ENCODE measurements around the gene THEMIS. TPM values are rescaled to one million over a fixed set of nuclear protein-coding genes. Genes with fewer than 3 reads are reported as not detected.
"Not testable (repeated sequence)": the region's sequence is repeated elsewhere in the genome, so short reads cannot be mapped to it uniquely, and the experiment has no call there.

Gene THEMIS
- total RNA-seq, 1 donor from 2014 or later, result not detected

DNA sequence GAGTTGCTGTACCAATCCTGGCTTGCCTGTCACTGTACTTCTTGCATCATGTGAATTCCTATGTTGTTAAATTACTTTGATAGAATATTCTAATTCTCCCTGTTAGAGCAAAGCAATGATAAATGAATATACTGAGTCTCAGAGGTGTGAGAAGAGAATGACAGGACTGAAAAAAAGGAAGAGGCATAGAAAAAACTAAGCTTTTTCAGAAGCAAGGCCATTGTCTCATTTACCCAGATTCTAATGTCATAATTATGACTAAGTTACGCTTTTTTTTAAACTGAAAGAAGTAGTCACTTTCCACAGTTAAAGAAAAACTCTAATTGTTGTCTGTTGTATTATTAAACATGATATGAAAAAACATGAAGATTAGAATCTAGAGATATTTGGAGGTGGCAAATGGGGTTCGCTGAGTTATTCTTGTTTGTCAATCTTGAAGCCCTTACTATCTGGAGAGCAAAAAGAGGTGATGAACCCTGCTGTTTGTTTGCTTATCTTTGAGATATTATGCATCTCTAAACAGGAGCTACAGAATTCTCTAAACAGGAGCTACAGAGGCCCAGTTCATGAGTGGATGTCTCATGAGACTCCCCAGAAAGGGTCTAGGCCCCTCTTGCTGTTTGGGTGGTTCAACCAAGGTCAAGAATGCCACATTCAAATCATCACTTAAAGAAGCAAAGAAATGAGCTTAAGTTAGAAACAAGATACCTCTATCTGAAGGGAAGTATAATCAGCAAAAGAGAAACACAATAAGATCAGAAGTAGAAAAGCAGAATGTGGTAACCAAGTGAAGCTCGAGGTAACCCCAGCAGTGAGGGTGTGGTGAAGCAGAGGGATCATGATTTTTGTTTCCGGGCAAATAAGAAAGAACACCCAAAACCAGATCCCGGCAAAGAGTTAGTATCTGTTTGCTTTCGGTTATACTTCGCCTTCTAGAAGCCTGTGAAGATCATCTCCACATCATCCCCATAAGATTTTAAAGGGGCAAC, 33.3 kb upstream of the THEMIS start:
- TF ChIP-seq, protein P1, sequence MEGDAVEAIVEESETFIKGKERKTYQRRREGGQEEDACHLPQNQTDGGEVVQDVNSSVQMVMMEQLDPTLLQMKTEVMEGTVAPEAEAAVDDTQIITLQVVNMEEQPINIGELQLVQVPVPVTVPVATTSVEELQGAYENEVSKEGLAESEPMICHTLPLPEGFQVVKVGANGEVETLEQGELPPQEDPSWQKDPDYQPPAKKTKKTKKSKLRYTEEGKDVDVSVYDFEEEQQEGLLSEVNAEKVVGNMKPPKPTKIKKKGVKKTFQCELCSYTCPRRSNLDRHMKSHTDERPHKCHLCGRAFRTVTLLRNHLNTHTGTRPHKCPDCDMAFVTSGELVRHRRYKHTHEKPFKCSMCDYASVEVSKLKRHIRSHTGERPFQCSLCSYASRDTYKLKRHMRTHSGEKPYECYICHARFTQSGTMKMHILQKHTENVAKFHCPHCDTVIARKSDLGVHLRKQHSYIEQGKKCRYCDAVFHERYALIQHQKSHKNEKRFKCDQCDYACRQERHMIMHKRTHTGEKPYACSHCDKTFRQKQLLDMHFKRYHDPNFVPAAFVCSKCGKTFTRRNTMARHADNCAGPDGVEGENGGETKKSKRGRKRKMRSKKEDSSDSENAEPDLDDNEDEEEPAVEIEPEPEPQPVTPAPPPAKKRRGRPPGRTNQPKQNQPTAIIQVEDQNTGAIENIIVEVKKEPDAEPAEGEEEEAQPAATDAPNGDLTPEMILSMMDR (IDR thresholded peaks at IDR 0.05), result no peak
- intact Hi-C loops (cut with DNase I), result no loop called here

DNA sequence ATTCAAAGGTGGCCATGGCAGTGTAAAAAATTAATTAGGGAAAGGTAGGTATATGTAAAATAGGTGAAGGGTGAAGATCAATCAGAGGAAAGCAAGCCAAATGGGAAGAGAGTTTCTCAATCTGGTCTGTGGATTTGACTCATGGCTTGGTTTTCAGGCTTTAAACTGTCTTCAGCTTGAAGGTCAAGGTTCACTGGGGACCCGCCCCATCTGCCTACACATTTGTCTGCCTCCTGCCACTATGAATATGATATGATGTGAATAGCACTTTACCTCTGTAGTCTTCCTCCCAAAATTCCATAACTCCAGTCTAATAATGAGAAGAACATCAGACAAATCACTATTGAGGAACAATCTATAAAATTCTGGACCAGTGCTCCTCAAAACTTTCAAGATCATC, 32.3 kb upstream of the THEMIS start:
- Histone ChIP-seq H3K9me3 (no peaks in the 10 kb centered on the region), H3K36me3 (no peaks in the 10 kb centered on the region), H3K4me3 (no peak overlapping the region), H3K4me1 (no peaks in the 10 kb centered on the region), H3K27me3 (no peaks in the 10 kb centered on the region), H3K27ac (no peak overlapping the region)
- DNase-seq (ENCODE audit: low spot score in 2 of 2), result no peak
- TF ChIP-seq, protein P1 (IDR thresholded peaks at IDR 0.05), result no peak
- intact Hi-C loops (cut with DNase I), result no loop called here

More for the DNA sequence above, 33.3 kb upstream of the THEMIS start:
- no peaks in the 10 kb centered on the region for H3K4me1 ChIP-seq
- H3K36me3 ChIP-seq, result no peaks in the 10 kb centered on the region
- no peaks in the 10 kb centered on the region for H3K9me3 ChIP-seq
- DNase-seq (ENCODE audit: low spot score in 2 of 2), result no peak
- no peak overlapping the region for H3K27ac ChIP-seq
- no peaks in the 10 kb centered on the region for H3K27me3 ChIP-seq
- no peak overlapping the region for H3K4me3 ChIP-seq

DNA sequence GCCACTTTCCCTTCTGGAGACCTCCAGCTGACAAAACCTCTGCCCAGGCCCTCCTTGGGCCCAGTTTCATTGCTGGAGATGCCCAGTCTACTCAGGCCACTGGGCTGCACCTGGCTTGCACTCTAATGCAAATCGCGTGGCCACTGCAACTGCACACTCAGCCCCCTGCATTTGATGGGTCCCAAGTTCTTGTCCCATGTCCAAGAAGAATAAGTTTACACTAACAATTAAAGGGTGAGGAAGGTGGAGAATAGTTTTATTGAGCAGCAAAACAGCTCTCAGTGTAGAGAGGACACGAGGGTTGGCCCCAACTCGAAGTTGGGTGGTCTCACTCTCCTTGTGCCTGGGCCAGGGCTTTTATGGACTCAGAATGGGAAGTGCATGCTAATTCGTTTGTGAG, 31.9 kb upstream of the THEMIS start:
- Histone ChIP-seq H3K27ac (no peak overlapping the region), H3K4me3 (no peak overlapping the region), H3K27me3 (no peaks in the 10 kb centered on the region), H3K9me3 (no peaks in the 10 kb centered on the region), H3K4me1 (no peaks in the 10 kb centered on the region), H3K36me3 (no peaks in the 10 kb centered on the region)
- DNase-seq (ENCODE audit: low spot score in 2 of 2), result no peak
- TF ChIP-seq, protein P1 (IDR thresholded peaks at IDR 0.05), result no peak
- intact Hi-C loops (cut with DNase I), result no loop called here

GRCh38 chr6:127926441-127926840, 25.6 kb upstream of the THEMIS start:
- intact Hi-C loops (cut with DNase I); H3K4me1 ChIP-seq; H3K27ac ChIP-seq; H3K27me3 ChIP-seq; H3K4me3 ChIP-seq; H3K9me3 ChIP-seq; H3K36me3 ChIP-seq; DNase-seq (ENCODE audit: low spot score in 2 of 2): not testable (repeated sequence)

DNA sequence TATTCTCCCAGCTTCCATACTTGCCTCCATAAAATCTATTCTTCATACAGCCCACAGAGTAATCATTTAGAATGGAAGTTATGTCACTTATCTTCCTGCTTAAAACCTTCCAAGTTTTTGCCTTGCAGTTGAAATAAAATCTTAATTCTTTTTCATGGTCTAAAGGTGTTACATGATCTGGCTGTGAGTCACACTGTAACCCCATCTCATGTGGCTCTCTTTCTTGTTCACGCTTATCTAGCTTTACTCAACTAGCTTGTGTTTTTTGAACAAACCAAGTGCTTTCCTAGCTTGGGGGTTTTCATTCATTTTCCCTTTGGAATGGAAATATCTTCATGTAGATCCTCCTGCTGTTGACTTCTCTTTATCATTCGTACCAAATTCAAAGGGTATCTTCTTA, 23.6 kb upstream of the THEMIS start:
- Histone ChIP-seq H3K4me1 (no peaks in the 10 kb centered on the region), H3K27me3 (no peaks in the 10 kb centered on the region), H3K36me3 (no peaks in the 10 kb centered on the region), H3K4me3 (no peak overlapping the region), H3K9me3 (no peaks in the 10 kb centered on the region), H3K27ac (no peak overlapping the region)
- TF ChIP-seq, protein P1 (IDR thresholded peaks at IDR 0.05), result no peak
- no peak for DNase-seq (ENCODE audit: low spot score in 2 of 2)
- intact Hi-C loops (cut with DNase I), result no loop called here

DNA sequence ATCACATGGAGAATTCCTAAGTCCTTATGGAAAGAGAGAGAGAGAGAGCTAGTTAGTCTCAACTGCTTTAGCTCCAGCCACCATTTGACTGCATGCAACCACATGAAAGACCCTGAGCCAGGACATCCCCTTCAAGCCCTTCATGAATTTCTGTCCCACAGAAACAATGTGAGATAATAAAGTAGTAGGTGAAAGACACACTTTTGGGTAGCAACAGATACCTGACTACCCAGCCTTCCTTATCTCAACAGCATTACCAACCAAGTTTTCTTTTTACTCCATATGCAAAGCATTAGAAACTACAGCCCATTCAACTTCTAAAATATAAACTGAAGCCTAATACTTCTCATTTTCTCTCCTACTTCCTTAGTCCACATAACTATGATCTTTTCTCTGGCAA, 23.2 kb upstream of the THEMIS start:
- intact Hi-C loops (cut with DNase I), result no loop called here
- H3K4me3 ChIP-seq, result no peak overlapping the region
- no peak for DNase-seq (ENCODE audit: low spot score in 2 of 2)
- H3K27ac ChIP-seq, result no peak overlapping the region
- H3K9me3 ChIP-seq, result no peaks in the 10 kb centered on the region
- H3K4me1 ChIP-seq, result no peaks in the 10 kb centered on the region
- no peaks in the 10 kb centered on the region for H3K27me3 ChIP-seq
- TF ChIP-seq, protein P1 (IDR thresholded peaks at IDR 0.05), result no peak
- H3K36me3 ChIP-seq, result no peaks in the 10 kb centered on the region
